Activated CD8-positive, alpha-beta memory T cell treated with anti-CD3 and anti-CD28 coated beads, Interleukin-2, amount 10 ng/mL, durations not matched to agents 7 days and 5 days (primary cell): Measurements from ENCODE around the gene JAML. TPM values are rescaled to one million over a fixed set of nuclear protein-coding genes. Genes with fewer than 3 reads are reported as not detected.

Experiments used
- ATAC-seq: fragments of 150-1000 bp; cut with Tn5 transposase; one replicate; pipeline ENCODE4 v1.10.0; 2021; ENCODE audit warnings: moderate library complexity
- CTCF ChIA-PET: fragments of 350-600 bp; sonication (Branson Sonifier 250); formaldehyde crosslinking; loops from one replicate; lab custom pipeline; 2021; ENCODE audit warnings: antibody characterized with exemption; lab: Charles Lee
- DNase-seq: peaks from one replicate; pipeline ENCODE4 v3.0.0-alpha.2; 2020
- H3K27ac Mint-ChIP-seq: one replicate; pipeline ENCODE4 v1.8.0; 2021; ENCODE audit warnings: mild to moderate bottlenecking, mixed read lengths
- H3K27me3 Mint-ChIP-seq: one replicate; pipeline ENCODE4 v1.8.0; 2021; ENCODE audit warnings: mixed read lengths
- H3K36me3 Mint-ChIP-seq: one replicate; pipeline ENCODE4 v1.8.0; 2021; ENCODE audit warnings: mild to moderate bottlenecking, mixed read lengths
- H3K4me1 Mint-ChIP-seq: one replicate; pipeline ENCODE4 v1.8.0; 2021; ENCODE audit warnings: mixed read lengths
- H3K4me3 Mint-ChIP-seq: one replicate; pipeline ENCODE4 v1.8.0; 2021; ENCODE audit warnings: mild to moderate bottlenecking, moderate library complexity, mixed read lengths
- H3K9me3 Mint-ChIP-seq: one replicate; pipeline ENCODE4 v1.8.0; 2022; ENCODE audit warnings: low read depth, mixed read lengths
- total RNA-seq, 2 experiments: library from RNA; stranded (reverse); gene quantifications; one replicate each; pipeline ENCODE4 v1.2.3, GENCODE V29; 2021

Gene JAML
- total RNA-seq, 2 experiments from 2014 or later, result 139 to 142 TPM

DNA sequence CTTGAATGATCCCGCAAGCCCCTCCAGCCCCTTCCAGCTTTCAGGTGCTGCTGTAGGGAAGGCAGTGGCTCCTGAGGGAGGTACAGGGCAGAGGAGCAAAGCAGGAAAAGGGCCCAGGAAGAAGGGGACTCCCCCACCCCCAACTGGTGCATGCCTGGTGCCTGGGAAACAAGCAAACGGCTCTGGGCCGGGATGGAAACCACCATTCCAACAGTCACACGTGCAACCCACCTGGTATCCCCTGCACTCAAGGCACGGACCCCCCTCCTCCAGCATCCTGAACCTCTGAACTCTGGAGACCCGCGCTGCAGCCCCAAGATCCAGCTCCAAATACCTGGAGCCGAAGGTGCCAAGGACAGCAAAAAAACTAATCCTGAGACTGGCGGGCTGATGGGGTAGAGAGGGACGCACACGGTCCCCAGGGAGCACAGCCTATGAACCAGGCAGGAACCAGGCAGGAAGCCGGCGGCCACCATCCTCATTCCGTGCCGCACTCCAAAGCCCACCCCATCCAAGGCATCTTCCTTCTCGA is 72.7 kb downstream of the JAML start:
- ATAC-seq (no peak), DNase-seq (no peak)
- Mint-ChIP-seq H3K27ac (no peak overlapping the region), H3K4me1 (peaks cover 24% of the 10 kb centered on the region), H3K4me3 (peak overlapping the region; percentile 24), H3K27me3 (peaks cover 91% of the 10 kb centered on the region), H3K36me3 (no peaks in the 10 kb centered on the region), H3K9me3 (no peaks in the 10 kb centered on the region)
- CTCF ChIA-PET, result interaction anchor here (0.6 to 3.5 kb wide), 4 partner anchors 8 to 1096 kb away, joined by 3 to 21 read pairs (median 5); no protein-coding TSS in a partner anchor

DNA sequence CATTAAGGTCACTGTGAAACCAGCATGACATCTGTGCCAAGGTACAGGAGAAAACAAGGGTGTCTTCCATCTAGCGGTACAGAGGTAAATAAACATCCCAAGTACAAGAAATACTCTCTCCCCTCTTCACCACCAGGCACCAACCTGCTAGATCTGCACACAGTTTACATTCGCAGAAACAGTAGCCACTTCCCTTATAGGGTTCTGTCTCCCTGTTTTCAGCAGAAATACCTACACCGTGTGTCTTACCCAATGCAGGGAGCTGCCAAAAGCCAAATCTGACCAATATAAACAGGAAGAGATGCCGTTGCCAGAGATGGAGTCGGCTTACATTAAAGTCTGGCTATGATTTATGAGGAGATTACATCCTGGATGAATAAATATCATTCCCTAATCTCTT is 73.4 kb downstream of the JAML start:
- no peak overlapping the region for H3K4me3 Mint-ChIP-seq
- H3K4me1 Mint-ChIP-seq, result peaks cover 19% of the 10 kb centered on the region
- no peaks in the 10 kb centered on the region for H3K36me3 Mint-ChIP-seq
- H3K27me3 Mint-ChIP-seq, result peaks cover 87% of the 10 kb centered on the region
- DNase-seq (no peak), ATAC-seq (no peak)
- H3K27ac Mint-ChIP-seq, result no peak overlapping the region
- no peaks in the 10 kb centered on the region for H3K9me3 Mint-ChIP-seq
- CTCF ChIA-PET, result interaction anchor here (3.5 kb wide), 1 partner anchor 20 kb away, joined by 21 read pairs; no protein-coding TSS in a partner anchor

DNA sequence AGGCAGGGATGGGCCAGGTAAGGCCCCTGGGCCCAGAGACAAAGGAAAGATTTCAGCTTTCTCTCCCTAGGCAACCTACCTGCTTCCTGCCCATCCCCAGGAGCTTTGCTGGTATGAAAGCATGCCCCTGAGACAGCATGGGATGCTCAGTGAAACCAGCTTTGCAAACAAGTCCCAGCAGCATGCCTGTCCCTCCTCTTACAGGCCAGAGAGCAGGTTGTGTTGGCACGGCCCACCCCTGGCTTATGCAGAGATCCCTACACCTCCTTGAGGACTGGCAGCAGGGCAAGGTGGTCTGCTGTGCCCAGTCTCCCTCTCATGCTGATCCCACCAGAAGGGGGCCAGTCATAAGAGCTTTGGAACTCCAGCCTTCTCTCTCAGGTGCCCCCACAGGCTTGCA is 75.3 kb downstream of the JAML start:
- ATAC-seq (no peak), DNase-seq (no peak)
- no peaks in the 10 kb centered on the region for H3K36me3 Mint-ChIP-seq
- peaks cover 24% of the 10 kb centered on the region for H3K4me1 Mint-ChIP-seq
- no peak overlapping the region for H3K4me3 Mint-ChIP-seq
- H3K27ac Mint-ChIP-seq, result no peak overlapping the region
- CTCF ChIA-PET, result interaction anchor here (1.2 to 2.9 kb wide), 3 partner anchors 22 to 141 kb away, joined by 3 to 20 read pairs (median 5); no protein-coding TSS in a partner anchor
- H3K9me3 Mint-ChIP-seq, result no peaks in the 10 kb centered on the region
- peaks cover 73% of the 10 kb centered on the region for H3K27me3 Mint-ChIP-seq

DNA sequence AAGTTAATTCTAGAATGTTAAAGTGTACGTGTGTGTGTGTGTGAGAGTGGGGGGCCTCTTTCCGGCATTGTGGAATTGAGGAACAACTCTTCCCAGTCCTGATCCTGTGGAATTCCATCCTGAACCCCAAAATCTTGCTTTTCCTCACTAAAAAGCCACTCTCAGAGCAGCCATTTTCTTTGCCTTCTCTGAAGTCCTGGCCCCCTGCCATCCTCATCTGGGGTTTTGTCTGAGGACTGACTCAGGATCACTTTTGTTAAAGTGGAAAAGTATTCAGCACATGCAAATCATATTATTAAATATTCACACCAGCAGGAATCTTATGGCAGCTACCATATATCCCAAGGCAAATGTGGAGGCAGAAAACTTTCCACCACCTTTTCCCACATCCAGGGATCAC is 76.0 kb downstream of the JAML start:
- ATAC-seq (no peak), DNase-seq (no peak)
- Mint-ChIP-seq H3K9me3 (no peaks in the 10 kb centered on the region), H3K4me3 (no peak overlapping the region), H3K27me3 (peaks cover 73% of the 10 kb centered on the region), H3K4me1 (peaks cover 22% of the 10 kb centered on the region), H3K36me3 (no peaks in the 10 kb centered on the region), H3K27ac (no peak overlapping the region)
- CTCF ChIA-PET, result interaction anchor here (1.2 to 2.9 kb wide), 3 partner anchors 23 to 142 kb away, joined by 3 to 20 read pairs (median 5); no protein-coding TSS in a partner anchor

DNA sequence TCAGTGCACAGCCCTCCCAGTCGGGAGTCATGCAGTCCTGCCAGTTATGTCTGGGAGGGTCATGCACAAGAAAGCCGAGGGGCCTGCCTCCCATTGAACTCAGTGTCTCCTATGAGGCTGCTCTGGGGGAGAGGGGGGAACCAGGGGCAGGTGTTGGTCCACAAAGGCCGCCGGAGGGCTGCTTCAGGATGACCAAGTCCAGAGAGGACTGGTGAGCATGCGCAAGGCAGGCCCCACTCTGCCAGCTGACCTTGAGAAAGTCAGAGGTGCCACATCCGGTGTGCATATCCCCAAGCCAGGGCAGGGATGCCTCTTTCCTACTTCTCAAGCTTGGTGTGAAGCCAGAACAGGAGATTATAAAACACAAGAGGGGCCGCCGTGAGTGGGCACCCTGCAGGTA is 76.6 kb downstream of the JAML start:
- peaks cover 70% of the 10 kb centered on the region for H3K27me3 Mint-ChIP-seq
- H3K4me1 Mint-ChIP-seq, result peaks cover 17% of the 10 kb centered on the region
- no peak overlapping the region for H3K27ac Mint-ChIP-seq
- CTCF ChIA-PET, result interaction anchor here (2.9 kb wide), 1 partner anchor 23 kb away, joined by 20 read pairs; no protein-coding TSS in a partner anchor
- no peaks in the 10 kb centered on the region for H3K36me3 Mint-ChIP-seq
- H3K4me3 Mint-ChIP-seq, result no peak overlapping the region
- DNase-seq, result no peak
- no peak for ATAC-seq
- no peaks in the 10 kb centered on the region for H3K9me3 Mint-ChIP-seq

DNA sequence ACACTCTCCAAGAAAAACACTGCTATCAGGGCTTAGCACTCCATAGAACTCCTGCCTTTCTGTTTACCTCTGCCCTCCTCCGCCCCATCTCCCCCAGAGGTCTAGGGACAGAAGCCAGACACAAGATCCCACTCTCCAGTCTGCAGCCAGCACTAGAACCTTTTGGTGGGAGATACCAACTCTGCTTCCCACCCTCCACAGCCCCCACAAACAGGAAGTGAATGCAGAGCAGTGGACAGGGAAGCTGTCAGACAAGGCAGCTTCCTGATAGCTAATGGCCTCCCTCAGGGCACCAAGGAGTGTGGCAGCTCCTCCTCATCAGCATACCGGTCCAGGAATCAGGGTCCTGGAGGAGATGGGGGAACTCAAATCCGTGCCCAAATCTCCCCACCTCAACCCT is 77.3 kb downstream of the JAML start:
- no peaks in the 10 kb centered on the region for H3K36me3 Mint-ChIP-seq
- no peak overlapping the region for H3K4me3 Mint-ChIP-seq
- no peak overlapping the region for H3K27ac Mint-ChIP-seq
- CTCF ChIA-PET, result interaction anchor here (2.9 kb wide), 1 partner anchor 24 kb away, joined by 20 read pairs; no protein-coding TSS in a partner anchor
- no peaks in the 10 kb centered on the region for H3K9me3 Mint-ChIP-seq
- no peak for ATAC-seq
- peaks cover 23% of the 10 kb centered on the region for H3K4me1 Mint-ChIP-seq
- peaks cover 66% of the 10 kb centered on the region for H3K27me3 Mint-ChIP-seq
- DNase-seq, result no peak

DNA sequence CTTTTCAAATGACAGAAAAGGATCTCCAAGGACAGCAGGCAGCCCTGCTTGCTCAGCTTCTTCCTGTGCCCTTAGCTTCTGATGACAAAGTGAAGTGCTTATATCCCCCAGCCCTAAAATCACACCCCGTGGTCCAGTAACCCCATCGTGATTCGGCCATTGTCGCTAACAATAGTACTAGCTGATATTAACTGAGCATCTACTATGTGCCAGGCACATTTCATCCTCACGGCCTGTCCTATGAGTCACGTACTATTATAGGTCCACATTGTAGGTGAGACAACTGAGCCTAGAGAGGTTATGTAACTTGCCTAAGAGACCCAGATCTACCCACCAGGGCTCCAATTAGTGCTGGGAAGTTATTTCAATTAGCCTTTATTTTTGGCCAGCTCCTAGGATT is 78.3 kb downstream of the JAML start:
- no peaks in the 10 kb centered on the region for H3K36me3 Mint-ChIP-seq
- H3K9me3 Mint-ChIP-seq, result no peaks in the 10 kb centered on the region
- H3K4me1 Mint-ChIP-seq, result peaks cover 22% of the 10 kb centered on the region
- ATAC-seq, result no peak
- H3K27ac Mint-ChIP-seq, result no peak overlapping the region
- peaks cover 66% of the 10 kb centered on the region for H3K27me3 Mint-ChIP-seq
- no peak for DNase-seq
- CTCF ChIA-PET, result interaction anchor here (1.3 to 6.2 kb wide), 4 partner anchors 10 to 144 kb away, joined by 8 to 73 read pairs (median 30); no protein-coding TSS in a partner anchor
- peak overlapping the region; percentile 64 for H3K4me3 Mint-ChIP-seq

DNA sequence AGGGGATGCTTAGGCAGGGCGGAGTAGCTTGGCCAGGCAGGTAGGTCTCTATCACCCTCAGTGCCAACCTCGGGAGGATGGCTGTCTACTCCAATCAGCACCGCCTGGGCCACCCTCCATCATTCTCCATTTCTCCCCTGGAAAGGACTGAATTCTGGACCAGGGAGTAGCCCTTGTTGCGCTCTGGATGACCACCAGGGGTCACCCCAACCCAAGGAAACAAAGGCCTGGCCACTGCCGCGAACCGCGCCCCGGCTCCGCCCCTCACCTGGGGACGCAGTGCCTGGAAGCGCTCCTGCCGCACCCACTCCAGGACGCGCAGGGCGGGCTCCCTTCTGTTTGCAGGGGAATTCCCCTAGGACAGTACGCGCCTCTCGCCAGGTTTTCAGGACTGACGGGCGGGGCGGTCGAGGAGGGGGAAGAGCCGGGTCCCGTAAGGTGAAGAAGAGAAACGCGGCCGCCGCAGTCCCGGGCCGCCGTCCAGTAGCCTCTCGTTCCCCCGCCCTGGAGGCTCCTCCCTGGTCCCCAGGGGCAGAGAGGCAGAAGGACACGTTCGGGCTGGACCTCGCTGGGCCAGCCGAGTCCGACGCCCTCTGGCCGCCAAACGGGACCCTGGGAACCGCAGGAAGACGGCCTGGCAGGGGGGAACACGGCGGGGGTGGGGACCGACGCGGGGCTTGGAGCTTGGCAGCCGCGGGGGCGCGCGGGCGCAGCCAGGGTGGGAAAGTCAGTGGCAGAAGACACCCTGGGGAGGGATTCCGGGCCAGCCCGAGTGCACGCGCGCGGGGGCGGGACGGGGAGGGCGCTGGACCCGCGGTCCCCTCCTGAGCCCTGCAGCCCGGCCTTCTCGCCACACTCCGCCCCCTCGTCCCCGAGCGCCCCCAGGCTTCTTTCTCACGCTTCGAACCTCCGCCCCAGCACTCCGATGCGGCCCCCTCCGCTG is 79.3 kb downstream of the JAML start:
- ATAC-seq (peak; percentile 95), DNase-seq (peak; percentile 91)
- H3K27ac Mint-ChIP-seq, result no peak overlapping the region
- no peaks in the 10 kb centered on the region for H3K9me3 Mint-ChIP-seq
- no peaks in the 10 kb centered on the region for H3K36me3 Mint-ChIP-seq
- CTCF ChIA-PET, result interaction anchor here (0.6 to 6.2 kb wide), 21 partner anchors 11 to 544 kb away, joined by 3 to 73 read pairs (median 4); no protein-coding TSS in a partner anchor
- H3K4me1 Mint-ChIP-seq, result peaks cover 21% of the 10 kb centered on the region
- peak overlapping the region; percentile 71 for H3K4me3 Mint-ChIP-seq
- peaks cover 60% of the 10 kb centered on the region for H3K27me3 Mint-ChIP-seq

DNA sequence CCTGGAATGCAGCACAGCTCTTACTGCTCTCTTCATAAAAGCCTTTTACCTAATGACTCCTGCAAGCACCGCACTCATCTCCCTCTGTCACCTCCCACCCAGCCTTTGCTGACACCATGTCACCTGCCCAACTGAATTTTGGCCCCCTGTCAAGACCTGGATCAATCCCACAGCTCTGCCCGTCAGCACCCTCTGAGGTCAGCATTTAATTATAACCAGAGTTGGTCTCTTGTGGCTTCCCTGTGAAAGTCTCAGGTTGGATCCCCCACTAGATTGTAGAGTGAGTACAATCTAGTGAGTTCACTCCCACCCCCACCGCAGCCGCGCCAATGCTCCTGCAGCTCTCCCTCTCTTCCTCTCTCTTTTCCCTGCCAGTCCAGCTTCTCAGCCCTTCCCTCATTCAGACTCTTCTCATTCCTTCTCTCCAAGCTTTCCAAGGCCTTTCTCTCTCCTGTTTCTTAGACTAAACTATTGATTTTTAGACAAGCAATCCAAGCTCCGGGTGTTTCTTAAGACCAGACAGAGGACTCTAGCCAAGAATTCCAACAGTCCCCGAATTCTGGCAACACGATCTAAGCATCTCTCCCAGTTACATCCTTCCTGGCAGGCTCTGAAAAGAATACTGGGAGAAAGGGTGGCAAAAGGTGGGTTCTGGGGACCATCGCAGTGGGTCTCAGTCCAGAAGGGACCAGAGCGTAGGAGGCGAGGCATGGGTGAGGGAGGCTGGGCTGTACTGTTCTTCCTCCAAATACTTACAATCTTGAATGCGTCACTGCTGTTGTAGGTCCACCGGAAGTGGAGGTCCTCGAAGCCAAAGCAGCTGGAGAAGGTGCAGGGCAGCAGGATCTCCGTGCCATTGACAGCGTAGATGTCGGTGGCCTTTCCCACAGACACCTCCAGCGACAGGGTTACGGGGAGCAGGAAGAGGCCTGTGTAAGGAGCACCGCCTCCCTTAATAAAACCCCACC is 80.2 kb downstream of the JAML start:
- ATAC-seq (no peak), DNase-seq (no peak)
- CTCF ChIA-PET, result interaction anchor here (0.6 to 6.2 kb wide), 25 partner anchors 8 to 545 kb away, joined by 3 to 73 read pairs (median 4); partner anchors contain the start of genes SCN4B and UBE4A
- no peaks in the 10 kb centered on the region for H3K9me3 Mint-ChIP-seq
- H3K4me3 Mint-ChIP-seq, result peak overlapping the region; percentile 71
- no peak overlapping the region for H3K27ac Mint-ChIP-seq
- H3K4me1 Mint-ChIP-seq, result peaks cover 21% of the 10 kb centered on the region
- H3K36me3 Mint-ChIP-seq, result no peaks in the 10 kb centered on the region
- H3K27me3 Mint-ChIP-seq, result peaks cover 58% of the 10 kb centered on the region

Other genes with a start within 250 kb of the JAML start
- gene IL10RA, start 238.6 kb downstream of the JAML start, total RNA-seq, result 100 to 1,000 TPM; 247 to 260 TPM
- gene TMPRSS4, start 147.9 kb downstream of the JAML start, total RNA-seq, result under 1 TPM; 0.12 to 0.76 TPM
- gene SMIM35, start 138.0 kb downstream of the JAML start, total RNA-seq, result 1 to 10 TPM; 3.2 to 4.0 TPM
- gene SCN4B, start 72.2 kb downstream of the JAML start, total RNA-seq, result under 1 TPM in 1 of 2 experiments, not detected in 1; 0.54 TPM
- not detected for gene SCN2B, start 48.4 kb downstream of the JAML start, total RNA-seq
- 10 to 100 TPM; 20.4 to 28.4 TPM for gene MPZL3, start 27.4 kb upstream of the JAML start, total RNA-seq
- gene MPZL2, start 39.3 kb upstream of the JAML start, total RNA-seq, result 1 to 10 TPM; 3.0 to 3.2 TPM
- 100 to 1,000 TPM; 526 to 535 TPM for gene CD3E, start 79.7 kb upstream of the JAML start, total RNA-seq
- gene CD3D, start 117.7 kb upstream of the JAML start, total RNA-seq, result 100 to 1,000 TPM; 428 to 526 TPM
- gene CD3G, start 119.3 kb upstream of the JAML start, total RNA-seq, result 100 to 1,000 TPM; 192 to 218 TPM
- 10 to 100 TPM; 43.4 to 47.8 TPM for gene UBE4A, start 134.6 kb upstream of the JAML start, total RNA-seq
- gene ATP5MG, start 176.6 kb upstream of the JAML start, total RNA-seq, result 100 to 1,000 TPM; 278 to 295 TPM
- 100 to 1,000 TPM; 116 to 125 TPM for gene KMT2A, start 211.5 kb upstream of the JAML start, total RNA-seq